Fibroblast of skin of left quadriceps (primary cell): ENCODE measurements around the gene PAPPA2.
A peak's percentile ranks its signal among the peaks of the same experiment; 100 is the strongest.

ENCODE experiments used
- DNase-seq, 2 experiments: peaks; one replicate each; pipeline ENCODE4 v3.0.0-alpha.2; 2013; ENCODE audit warnings: low read depth in 2 of 2

PAPPA2 gene

DNA sequence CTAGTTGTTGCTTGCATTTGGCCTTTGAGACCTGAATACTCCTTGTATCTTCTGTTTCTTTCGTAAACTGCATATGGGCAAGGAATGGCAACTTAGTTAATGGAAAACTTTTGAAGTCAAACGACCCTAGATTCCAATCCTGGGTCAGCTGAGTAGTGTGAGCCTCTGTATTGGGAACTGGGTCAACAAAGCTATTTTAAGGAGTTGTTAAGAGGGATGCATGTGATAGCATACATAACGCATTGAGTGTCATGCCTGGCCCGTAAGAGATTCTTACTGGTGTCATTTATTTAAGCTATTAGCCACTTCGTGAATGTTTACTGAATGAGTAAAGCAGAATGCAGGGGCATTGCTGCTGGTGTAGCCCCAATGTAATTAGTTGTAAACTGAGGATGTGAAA is 340.1 kb downstream of the PAPPA2 start:
- DNase-seq: no peak

GRCh38 chr1:176803596-176803995 is 340.6 kb downstream of the PAPPA2 start:
- DNase-seq: no peak

DNA sequence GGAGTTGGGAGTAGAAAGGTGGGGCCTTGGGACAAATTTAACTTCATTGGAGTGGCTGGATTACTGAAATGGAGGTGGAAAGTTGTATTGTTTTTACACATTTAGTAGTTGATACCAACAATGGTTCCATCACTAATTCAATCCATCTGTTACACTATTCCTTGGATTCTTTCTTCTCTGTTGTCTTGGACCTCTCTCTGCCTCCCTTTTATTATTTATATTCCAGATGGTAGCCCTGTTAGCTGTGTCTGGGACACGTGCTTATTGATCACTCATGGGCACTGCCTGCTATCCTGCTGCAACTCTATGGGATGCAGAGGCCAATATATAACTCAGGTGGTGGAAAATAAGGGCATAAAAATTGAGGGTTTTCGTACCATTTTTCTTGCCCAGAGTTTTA is 346.3 kb downstream of the PAPPA2 start:
- DNase-seq: no peak

DNA sequence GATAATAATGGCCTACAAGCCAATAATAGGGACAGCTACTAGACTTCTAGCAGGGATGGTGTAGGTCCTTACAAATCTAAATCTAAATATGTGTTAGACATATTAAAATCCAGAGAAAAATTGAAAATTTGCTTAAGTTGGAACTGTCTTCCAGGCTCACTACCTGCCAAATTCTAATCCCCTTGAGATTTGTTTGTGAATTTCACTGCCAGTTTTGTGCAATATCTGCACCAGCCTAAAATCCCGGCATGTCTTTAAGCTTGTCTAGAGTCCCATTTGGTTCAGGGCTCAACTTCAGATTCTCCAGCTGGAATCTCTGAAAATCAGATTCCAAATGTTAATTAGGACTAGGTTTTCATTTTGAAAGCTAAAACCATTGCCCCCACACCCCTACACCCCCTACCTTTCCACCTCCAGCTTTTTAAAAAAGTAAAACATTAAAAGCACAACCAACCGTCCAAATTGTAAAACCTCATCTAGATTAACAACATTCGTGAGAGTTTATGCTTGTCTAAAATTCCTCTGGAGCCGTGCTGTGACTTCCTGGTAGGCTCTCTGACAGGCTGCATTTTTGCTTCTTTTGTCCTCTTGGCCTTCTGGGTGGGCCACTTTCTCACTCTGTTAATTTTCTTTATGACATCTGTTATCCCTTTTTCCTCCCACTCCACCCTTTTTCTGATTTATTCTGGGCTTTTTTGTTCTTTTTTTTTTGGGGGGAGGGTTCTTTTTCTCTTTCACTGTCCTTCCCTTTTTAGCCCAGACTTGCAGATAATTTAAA is 348.7 kb downstream of the PAPPA2 start:
- DNase-seq: no peak

GRCh38 chr1:176815621-176816020 is 352.6 kb downstream of the PAPPA2 start:
- no peak for DNase-seq

- no peak for DNase-seq
Observed at GRCh38 chr1:176816232-176816631, 353.3 kb downstream of the PAPPA2 start.

DNA sequence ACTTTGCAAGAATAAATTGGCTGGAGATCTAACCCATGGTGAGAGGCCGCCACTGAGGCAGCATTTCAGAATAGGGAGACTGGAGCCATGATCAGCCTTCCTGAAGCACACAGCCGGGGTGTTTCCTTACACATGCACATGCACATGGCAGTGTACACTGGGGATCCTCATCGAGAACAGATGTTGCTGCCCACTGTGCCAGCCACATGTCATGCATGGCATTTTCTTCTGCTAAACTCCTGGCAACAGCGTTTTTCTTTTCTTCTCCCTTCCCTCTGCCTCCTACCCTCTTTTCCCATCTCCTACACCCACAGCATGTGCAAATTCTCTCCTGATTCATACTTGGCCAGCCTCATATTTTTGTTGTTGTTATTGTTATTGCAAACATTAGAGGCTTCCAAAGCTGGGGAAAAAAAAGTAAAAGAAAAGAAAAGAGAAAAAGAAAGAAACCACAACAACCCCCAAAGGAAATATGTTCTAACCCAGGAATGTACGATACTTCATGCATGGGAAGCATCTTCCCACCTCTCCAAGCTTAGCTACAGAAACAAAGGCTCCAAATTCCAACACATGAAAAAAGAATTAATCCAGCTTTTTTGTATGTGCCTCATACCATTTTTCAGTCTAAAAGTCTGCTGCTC is 357.5 kb downstream of the PAPPA2 start:
- DNase-seq: peak; percentile 31 to 34

DNA sequence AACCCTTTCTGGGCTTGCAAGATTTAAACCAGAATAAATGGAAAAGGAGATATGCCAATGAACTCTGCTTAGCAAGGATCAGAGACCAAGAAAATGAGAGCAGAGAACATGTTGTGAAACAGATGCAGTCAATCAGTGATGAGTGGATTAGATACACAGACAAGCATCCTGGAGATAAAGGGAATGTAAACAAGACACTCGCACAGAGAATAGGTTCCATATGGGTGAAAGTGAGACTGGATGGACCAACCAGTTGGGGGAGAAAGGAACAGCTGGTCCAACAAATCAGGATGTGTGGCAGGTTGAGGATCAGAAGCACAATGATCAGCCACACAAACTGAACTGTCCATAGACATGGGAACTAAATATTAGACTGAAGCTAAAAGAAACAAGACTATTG is 363.3 kb downstream of the PAPPA2 start:
- DNase-seq: peak; percentile 13 to 33

- DNase-seq: no peak
Observed at GRCh38 chr1:176829261-176829660, 366.3 kb downstream of the PAPPA2 start.

DNA sequence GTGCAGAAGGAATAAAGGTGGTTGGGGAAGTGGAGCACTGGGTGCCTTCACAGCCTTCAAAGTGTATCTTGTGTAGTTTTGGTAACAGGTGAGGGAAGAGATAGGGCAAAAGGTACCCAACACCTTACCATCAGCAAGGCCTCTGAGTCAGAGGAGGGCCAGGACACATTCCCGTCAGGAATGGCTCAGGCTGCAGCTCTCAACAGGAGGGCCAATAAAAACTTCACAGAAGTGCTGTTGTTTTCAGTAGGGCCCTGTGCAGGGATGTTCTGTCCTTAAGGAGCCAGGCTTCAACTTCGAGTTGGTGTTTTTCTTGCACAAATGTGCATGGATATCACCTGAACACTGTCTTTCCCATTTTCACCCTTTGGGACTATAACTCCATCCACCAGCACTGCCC is 368.2 kb downstream of the PAPPA2 start:
- no peak for DNase-seq

- no peak for DNase-seq
Observed at GRCh38 chr1:176837708-176838107, 374.7 kb downstream of the PAPPA2 start.

GRCh38 chr1:176838276-176838995 is 375.5 kb downstream of the PAPPA2 start:
- no peak for DNase-seq

DNA sequence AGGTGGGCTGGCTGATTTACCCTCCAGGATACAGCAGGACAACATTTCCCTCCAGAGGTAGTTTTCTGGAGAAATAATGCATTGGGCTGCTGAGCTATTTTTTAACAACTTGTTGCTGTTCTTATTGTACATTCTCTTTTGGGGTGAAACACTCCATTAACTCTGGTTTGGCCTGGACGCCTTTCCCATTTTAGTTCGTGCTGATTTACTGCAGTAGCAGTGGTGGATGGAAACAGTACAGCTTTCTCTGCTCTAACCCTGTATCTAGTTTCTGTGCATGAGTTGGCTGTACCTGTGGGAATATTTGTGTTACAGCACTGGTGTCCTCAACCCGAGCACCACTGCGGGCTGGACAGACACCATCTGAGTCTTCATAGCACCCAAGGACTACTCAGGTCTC is 376.2 kb downstream of the PAPPA2 start:
- DNase-seq: no peak

DNA sequence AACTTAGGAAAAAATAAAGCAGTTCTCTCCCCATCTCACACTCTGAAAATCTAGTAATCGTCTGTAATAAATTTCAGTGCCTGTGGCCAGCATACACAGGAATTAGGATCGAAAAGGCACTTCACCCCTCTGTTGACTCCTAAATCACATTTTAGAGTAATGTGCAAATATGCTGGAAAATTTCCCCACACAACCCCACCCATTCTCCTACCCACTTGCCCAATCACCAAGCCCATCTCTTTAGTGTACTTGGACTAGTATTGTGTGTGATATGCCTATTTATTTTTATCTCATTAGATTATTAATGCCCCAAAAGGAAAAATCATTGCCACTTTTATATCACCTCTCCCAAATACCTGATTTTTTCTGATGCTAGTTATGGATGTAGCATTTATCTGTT is 378.3 kb downstream of the PAPPA2 start:
- no peak for DNase-seq

GRCh38 chr1:176843352-176844297 is 380.6 kb downstream of the PAPPA2 start:
- DNase-seq: peak; percentile 44

- no peak for DNase-seq
Observed at GRCh38 chr1:176847052-176847451, 384.1 kb downstream of the PAPPA2 start.

DNA sequence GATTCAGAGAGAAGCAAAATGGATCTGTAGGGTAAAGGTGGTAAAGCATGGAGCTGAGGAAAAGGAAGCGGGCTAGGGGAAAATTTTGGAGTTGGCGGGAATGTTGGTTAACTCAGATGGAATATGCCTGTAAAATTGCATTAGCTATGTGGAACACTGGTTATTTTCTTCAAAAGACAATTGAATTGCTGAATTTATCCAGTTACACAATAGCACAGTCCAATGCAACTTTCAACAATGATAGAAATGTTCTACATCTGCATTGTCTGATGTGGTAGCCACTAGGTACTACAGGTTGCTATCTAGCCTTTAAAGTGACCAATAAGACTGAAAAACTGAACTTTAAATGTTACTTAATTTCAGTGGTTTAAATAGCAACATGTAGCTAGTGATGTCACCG is 386.3 kb downstream of the PAPPA2 start:
- no peak for DNase-seq

- no peak for DNase-seq
Observed at GRCh38 chr1:176850871-176851270, 387.9 kb downstream of the PAPPA2 start.

DNA sequence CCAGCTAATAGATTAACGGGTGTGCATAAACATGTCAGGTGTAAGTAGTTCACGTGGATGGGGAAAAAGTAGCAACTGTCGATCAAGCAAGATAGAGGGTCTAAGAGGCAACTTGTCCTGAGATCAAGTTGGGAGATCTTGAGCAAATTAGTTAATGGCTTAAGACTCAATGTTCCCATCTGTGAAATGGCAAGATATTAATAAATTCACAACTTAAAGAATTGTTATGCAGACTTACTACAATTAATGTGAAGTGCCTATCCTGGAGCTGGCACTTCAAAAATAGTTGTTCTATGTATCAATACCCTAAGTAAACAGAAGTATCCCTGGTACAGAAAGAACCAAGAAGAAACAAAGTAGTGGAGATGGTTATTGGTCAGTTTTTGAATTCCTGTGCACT is 389.1 kb downstream of the PAPPA2 start:
- no peak for DNase-seq

- DNase-seq: no peak
Observed at GRCh38 chr1:176853503-176853902, 390.5 kb downstream of the PAPPA2 start.

DNA sequence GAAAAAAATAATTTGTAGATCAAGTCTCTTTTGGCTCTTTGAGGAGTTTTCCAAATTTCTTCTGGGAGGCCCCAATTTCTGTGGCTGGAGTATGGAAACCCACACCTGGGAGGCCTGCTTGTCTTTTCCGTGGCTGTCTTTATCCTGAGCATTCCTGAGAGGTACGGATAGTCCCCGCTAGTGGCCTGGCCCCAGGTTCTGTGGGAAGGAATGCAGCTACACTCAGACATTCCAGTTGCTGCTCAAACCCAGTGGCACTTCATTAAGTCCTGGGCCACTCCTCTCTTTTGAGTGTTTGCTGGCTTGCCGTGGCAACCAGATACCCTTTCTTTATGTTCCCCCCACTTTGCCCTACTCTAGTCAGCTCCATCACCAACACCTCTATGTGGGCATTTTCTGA is 391.1 kb downstream of the PAPPA2 start:
- no peak for DNase-seq
